SH-SY5Y (cell line): ENCODE data around the gene ARL6IP6.

ENCODE experiments used
- GATA2 ChIP-seq: IDR thresholded peaks from 2 replicates; pipeline ENCODE4 v1.6.1; 2011; ENCODE audit warnings: mild to moderate bottlenecking, low read depth, low read length
- GATA3 ChIP-seq: IDR thresholded peaks from 2 replicates; pipeline ENCODE4 v1.6.1; 2011; ENCODE audit warnings: low read depth, mild to moderate bottlenecking, low read length, moderate library complexity

DNA sequence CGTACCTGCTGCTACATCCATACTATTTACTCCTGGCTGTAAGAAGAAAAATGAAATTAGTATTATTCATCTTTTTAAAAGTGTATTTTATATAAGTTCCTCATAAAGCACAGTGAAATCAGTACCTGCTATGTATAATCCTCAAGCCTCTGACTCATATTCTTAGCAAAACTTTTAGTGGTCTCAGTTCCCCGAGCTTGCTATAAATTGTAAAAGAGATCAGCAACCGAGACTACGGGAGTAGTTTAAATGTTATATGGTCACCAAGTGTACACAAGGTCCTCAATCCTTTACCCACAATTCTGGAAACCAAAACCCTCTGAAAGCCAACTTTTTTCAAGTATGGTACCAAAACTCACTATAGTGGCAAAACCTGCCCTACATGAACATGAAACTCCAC, 25.4 kb upstream of the ARL6IP6 start:
- no peak for TF ChIP-seq GATA2
- TF ChIP-seq GATA3: no peak
